Raji (cell line): ENCODE data around the gene IGF2R.

Experiments
- POLR2A ChIP-seq: IDR thresholded peaks from 2 replicates; pipeline ENCODE4 v1.6.1; 2011; ENCODE audit warnings: low read depth, low read length, control low read depth; ENCODE audit not compliant: insufficient read depth

Gene IGF2R

DNA sequence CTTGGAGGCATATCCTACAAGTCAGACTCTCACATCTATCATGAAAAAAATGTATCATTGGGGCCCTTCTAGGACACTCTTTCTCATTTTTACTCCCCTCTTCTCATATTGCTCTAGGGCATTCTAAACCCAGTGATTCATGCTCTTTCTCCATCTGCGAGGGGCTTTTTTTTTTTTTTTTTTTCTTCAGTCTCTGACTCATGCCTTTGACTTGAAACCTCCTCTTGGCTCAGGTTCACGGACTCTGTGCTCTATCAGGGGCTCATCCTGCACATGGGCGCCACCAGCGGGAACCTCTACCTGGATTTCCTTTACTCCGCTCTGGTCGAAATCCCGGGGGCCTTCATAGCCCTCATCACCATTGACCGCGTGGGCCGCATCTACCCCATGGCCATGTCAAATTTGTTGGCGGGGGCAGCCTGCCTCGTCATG is 170.6 kb downstream of the IGF2R start:
- no peak for TF ChIP-seq POLR2A

DNA sequence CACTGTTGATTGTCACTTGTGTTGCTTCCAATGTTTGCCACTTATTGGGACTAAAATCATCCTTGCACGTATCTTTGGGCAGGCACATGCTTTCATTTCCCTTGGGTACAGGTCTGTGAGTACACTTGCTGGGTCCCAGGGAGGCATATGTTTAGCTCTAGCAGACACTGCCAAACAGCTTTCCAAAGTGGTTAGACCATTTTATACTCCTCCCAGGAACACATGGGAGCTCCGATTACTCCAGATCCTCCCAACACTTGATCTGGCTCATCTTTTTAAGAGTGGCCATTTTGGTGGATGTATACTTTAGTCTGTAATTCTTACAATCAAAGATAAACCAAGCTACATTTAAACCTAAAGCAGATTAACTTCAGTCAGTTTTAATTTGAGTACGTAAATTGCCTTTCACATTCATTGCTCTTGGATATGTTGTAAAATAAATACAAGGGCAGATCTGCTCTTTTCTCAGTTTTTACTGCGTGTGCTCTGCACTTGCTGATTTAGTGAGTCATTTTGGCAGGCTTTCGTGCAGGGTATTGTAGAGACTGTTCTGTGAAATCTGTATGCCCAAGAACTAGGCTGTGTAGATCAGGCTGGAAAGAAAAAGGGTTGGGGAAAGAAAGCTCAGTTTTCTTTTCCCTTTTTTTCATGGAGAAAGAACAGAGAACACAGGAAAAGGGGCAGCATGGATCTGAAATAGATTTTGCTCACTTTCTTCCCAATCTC is 172.3 kb downstream of the IGF2R start:
- no peak for TF ChIP-seq POLR2A

DNA sequence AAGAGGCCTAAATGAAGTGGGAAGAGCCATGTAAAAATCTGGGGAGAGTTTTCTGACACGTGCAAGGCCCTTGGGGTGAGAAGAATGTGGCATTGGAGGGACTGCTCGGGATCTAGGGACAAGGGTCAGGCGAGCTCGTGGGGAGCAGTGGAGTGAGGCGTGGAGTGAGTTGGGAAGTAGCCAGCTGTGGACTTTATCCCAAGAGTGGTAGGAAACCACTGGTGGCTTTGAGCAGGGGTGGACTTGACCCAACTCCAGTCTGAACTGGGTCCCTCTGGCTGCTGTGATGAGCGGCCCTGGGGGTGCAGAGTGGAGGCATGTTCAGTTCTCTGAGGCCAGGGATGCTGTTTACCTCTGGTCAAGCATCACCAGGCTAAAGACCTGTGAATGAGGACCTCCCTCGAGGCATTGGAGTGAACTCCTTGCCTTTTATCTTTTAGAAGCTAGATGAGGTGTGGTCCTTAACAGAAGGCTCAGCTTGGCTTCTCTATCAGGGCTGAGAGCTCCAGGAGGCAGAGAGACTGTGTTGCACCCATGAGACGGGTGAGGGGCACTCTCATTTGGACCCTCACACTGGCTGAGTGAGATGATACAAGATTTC is 173.3 kb downstream of the IGF2R start:
- no peak for TF ChIP-seq POLR2A

DNA sequence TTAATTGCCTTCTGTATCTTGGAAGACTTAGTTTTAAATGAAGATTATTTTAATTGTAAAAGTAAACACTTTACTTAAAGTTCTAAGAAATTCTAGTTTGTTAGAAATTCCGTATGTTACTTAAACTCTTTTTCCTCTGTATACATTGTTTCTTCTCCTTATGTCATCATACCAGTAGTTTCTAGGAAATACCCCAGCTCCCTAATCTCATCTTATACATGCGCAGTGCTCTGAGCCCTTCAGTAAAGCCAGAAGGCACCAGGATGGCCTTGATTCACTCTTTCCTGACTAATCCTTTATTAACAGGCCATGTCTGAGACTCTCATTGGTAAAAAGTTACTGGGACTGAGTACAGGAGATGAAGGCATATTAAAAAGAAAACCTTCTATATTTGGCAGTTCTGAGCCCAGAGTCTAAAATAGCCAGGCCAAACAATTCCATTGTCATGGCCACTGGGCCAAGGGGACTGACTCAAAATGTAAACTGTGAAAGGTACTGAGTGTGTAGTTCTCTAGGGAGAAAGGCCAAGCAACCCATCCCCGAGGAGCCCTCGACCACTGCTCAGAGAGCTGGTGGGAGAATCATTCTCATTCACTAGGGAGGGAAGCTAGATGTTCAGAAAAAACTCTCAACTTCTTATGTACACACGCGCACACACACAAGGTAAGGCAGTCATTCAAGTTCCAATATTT is 177.7 kb downstream of the IGF2R start:
- TF ChIP-seq POLR2A = no peak

DNA sequence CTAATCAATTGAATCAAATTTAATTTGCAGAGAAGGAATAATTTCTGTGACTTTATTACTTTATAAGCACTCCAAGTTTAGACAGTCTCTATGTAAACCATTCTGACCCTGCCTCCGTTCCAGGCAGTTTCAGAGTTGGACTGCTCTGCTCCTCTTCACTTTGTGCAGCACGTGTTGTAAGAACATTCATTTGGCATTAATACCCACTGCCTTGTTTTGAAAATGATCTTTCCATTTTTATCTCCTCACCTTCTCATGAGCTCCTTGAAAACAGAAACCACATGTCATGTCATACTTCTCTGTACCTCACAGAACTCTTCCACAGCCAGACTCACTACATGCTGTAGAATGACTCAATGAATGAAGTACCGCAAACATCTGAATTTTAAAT is 178.3 kb downstream of the IGF2R start:
- TF ChIP-seq POLR2A = no peak

DNA sequence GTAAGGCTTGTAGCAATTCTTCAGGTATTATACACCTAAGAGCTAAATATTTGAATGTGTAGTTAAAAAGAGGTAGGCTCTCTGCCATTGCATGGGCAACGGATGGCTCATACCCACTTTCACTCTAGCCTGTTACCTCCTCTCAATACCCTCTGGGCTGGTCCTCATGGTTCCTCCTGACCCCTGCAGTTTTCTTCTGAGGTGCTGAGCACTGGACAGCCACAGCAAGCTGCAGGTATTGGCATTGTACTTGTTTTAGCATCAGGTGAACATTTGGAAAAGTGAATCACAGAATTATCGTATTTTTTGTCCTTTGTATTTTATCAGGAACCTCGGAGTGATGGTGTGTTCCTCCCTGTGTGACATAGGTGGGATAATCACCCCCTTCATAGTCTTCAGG is 185.6 kb downstream of the IGF2R start:
- TF ChIP-seq POLR2A = no peak

DNA sequence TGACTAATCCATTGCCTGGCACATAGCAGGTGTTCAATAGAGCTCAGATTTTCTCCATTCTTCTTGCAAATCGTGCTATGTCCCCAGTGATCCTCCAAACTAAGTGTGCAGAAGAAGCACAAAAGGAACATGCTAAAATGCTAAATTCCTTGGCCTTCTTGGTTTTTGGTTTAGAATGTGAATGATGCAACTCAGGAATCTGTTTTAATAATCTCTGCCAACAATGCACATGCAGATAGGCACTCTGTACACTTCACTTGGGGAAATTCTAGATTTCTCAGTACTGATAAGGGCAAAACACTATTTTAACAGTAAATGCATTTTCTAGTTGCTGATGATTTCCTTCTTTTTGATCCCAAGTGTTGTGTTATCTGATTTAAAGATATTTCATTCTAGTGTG is 188.0 kb downstream of the IGF2R start:
- no peak for TF ChIP-seq POLR2A

DNA sequence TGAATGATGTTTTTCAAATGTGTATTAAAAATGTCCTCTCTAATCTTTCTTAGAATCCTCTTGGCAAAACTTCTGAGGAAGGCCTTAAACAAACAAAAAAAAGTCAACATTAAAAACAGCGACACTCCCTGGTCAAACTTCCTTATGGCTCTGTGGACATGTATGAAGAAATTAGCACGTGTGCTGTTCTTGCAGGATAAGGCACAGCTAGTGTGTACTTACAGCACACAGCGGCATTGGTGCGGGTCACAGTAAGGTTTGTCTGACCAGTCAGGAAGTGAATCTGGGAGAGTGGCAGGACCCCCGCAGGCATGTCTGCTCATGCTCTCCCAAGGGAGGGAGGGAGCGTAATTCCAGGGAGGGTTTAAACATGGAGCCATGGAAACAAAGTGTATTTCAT is 191.6 kb downstream of the IGF2R start:
- TF ChIP-seq POLR2A = no peak
